Sigmoid colon (tissue), 7 donors: Measurements from ENCODE around the gene RYR3. TPM values are rescaled to one million over a fixed set of nuclear protein-coding genes. Genes with fewer than 3 reads are reported as not detected.

Source experiments
- DNase-seq: peaks from one replicate; pipeline ENCODE4 v3.0.0-alpha.2; 2019
- H3K27ac ChIP-seq, 4 donors: fragments of 200-600 bp; sonication (generic); one replicate each; pipeline ENCODE4 v1.5.1; 2016 to 2019; ENCODE audit warnings: mild to moderate bottlenecking in 1 of 4
- H3K27me3 ChIP-seq, 3 donors: fragments of 200-600 bp; sonication (generic); one replicate each; pipeline ENCODE4 v1.5.1; 2019; ENCODE audit warnings: mild to moderate bottlenecking in 1 of 3
- H3K36me3 ChIP-seq, 4 donors: fragments of 200-600 bp; sonication (generic); one replicate each; pipeline ENCODE4 v1.5.1; 2016 to 2019
- H3K4me1 ChIP-seq, 4 donors: fragments of 200-600 bp; sonication (generic); one replicate each; pipeline ENCODE4 v1.5.1; 2017 to 2019
- H3K4me3 ChIP-seq, 4 donors: fragments of 200-600 bp; sonication (generic); one replicate each; pipeline ENCODE4 v1.5.1; 2017 to 2019; ENCODE audit warnings: mild to moderate bottlenecking in 2 of 4, moderate library complexity in 1 of 4
- H3K9me3 ChIP-seq, 4 donors: fragments of 200-600 bp in 3 of 4; sonication (generic) in 3 of 4; one replicate each; pipeline versions ENCODE4 v1.5.1 to v1.6.1; 2013 to 2019
- CTCF ChIP-seq, 4 experiments: fragments of 450-650 bp in 3 of 4; fragments of 200-600 bp in 1 of 4; IDR thresholded peaks; one replicate each; pipeline ENCODE4 v1.5.1; 2016 to 2019; ENCODE audit warnings: antibody characterized with exemption in 4 of 4, mild to moderate bottlenecking in 3 of 4, moderate library complexity in 2 of 4
- EP300 ChIP-seq, 4 donors: sonication (generic); formaldehyde crosslinking; IDR thresholded peaks; one replicate each; pipeline ENCODE4 v1.6.1; 2017; ENCODE audit warnings: antibody characterized with exemption in 4 of 4
- POLR2A ChIP-seq, 2 donors: fragments of 450-650 bp; IDR thresholded peaks; one replicate each; pipeline ENCODE4 v1.6.1; 2016; ENCODE audit warnings: antibody characterized with exemption in 2 of 2, mild to moderate bottlenecking in 2 of 2, moderate library complexity in 2 of 2
- POLR2AphosphoS5 ChIP-seq, 4 donors: sonication (generic); formaldehyde crosslinking; IDR thresholded peaks; one replicate each; pipeline ENCODE4 v1.6.1; 2017; ENCODE audit warnings: antibody characterized with exemption in 4 of 4
- WGBS, 2 donors: extraction: QIAGEN DNeasy Blood & Tissue Kit; methylation state at CpG; one replicate each; pipeline ENCODE4 v1.1.7; 2013; 5-methylcytosine and 5-hydroxymethylcytosine counted together
- intact Hi-C: fragments of 100-400 bp; cut with DNase I; formaldehyde crosslinking; loops from one replicate; pipeline ENCODE4 v1.15.1; 2023
- polyA plus RNA-seq, 3 donors: library from polyadenylated mRNA; stranded (reverse); fragments of 200-250 nt; gene quantifications; one replicate each; pipeline ENCODE4 v1.2.3, GENCODE V29; 2013
- total RNA-seq, 4 donors: library from RNA; depleted of rRNA; stranded (reverse); fragments of >200 nt; gene quantifications; one replicate each; pipeline ENCODE4 v1.1.0, GENCODE V29; 2016
- donor health status: healthy with polysubstance abuse.
- donor health status: Bipolar disorder and iron deficiency.
- donor health status: healthy.

The RYR3 gene
- total and polyA plus RNA-seq, 7 donors, result 0.38 to 29.1 (median 10.5) TPM; not detected in 1

DNA sequence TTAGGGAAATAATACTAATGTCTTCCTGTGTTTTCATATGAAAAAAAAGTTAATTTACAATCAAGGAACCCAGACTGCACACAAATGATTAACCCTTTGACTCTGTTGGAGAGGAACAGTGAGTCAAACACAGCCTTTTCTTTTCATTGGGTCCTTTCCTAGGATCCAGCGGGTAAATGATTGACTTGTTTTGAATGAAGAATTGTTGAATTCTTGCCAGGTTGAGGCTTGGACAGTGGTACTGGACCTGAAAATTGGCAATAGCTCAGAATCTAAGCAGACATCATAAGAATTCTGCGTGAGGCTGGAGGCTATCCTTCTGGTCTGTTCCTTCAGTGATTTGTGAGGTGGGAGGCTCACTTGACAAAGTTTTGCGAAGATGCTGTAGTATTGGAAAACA lies 143.0 kb downstream of the RYR3 start:
- WGBS, 2 donors, result 82 to 86% methylated on average over 3 of the region's 3 CpGs
- no peak overlapping the region for H3K4me3 ChIP-seq
- no peak overlapping the region for H3K27ac ChIP-seq
- H3K4me1 ChIP-seq, result no peaks in the 10 kb centered on the region
- DNase-seq, result no peak
- TF ChIP-seq POLR2AphosphoS5 (IDR thresholded peaks at IDR 0.05) (no peak), EP300 (IDR thresholded peaks at IDR 0.05) (no peak), POLR2A (IDR thresholded peaks at IDR 0.05) (no peak), CTCF (IDR thresholded peaks at IDR 0.05) (no peak)
- H3K36me3 ChIP-seq, result no peaks in the 10 kb centered on the region
- intact Hi-C loops, result no loop called here
- H3K9me3 ChIP-seq, result no peaks in the 10 kb centered on the region
- H3K27me3 ChIP-seq, result no peaks in the 10 kb centered on the region

- H3K4me3 ChIP-seq, result no peak overlapping the region
- no peak for DNase-seq
- H3K4me1 ChIP-seq, result no peaks in the 10 kb centered on the region
- intact Hi-C loops, result no loop called here
- H3K27ac ChIP-seq, result no peak overlapping the region
- H3K36me3 ChIP-seq, result no peaks in the 10 kb centered on the region
- 93 to 94% methylated on average over 7 of the region's 7 CpGs for WGBS, 2 donors
- H3K27me3 ChIP-seq, result no peaks in the 10 kb centered on the region
- no peak for TF ChIP-seq CTCF (IDR thresholded peaks at IDR 0.05)
- H3K9me3 ChIP-seq, result no peaks in the 10 kb centered on the region
Measured at GRCh38 chr15:33454346-33454745, 143.6 kb downstream of the RYR3 start.

- no peak overlapping the region for H3K27ac ChIP-seq
- H3K9me3 ChIP-seq, result no peaks in the 10 kb centered on the region
- H3K27me3 ChIP-seq, result no peaks in the 10 kb centered on the region
- TF ChIP-seq CTCF (IDR thresholded peaks at IDR 0.05) (no peak), EP300 (IDR thresholded peaks at IDR 0.05) (no peak), POLR2A (IDR thresholded peaks at IDR 0.05) (no peak), POLR2AphosphoS5 (IDR thresholded peaks at IDR 0.05) (no peak)
- DNase-seq, result no peak
- H3K4me1 ChIP-seq, result no peaks in the 10 kb centered on the region
- intact Hi-C loops, result no loop called here
- 48 to 73% methylated on average over 4 of the region's 4 CpGs for WGBS, 2 donors
- H3K4me3 ChIP-seq, result no peak overlapping the region
- H3K36me3 ChIP-seq, result no peaks in the 10 kb centered on the region
Measured at GRCh38 chr15:33454996-33455395, 144.2 kb downstream of the RYR3 start.

DNA sequence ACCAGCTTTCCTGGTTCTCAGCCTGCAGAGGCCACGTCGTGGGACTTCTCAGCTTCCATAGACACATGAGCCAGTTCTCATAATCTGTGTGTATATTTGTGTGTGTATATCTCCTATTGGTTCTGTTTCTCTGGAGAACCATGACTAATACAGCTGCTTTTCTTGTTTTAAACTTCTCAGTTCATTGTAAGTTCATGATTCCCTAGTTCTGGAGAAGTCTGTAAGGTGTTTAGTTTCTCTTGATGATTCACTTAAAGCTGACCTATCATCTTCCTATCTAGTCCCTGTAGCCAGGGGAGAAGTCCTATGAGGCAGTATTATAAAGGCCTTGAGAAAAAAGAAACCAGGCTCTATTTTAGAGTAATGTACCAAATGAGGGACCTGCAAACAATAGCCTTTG lies 147.7 kb downstream of the RYR3 start:
- no peaks in the 10 kb centered on the region for H3K9me3 ChIP-seq
- H3K27ac ChIP-seq, result no peak overlapping the region
- TF ChIP-seq EP300 (IDR thresholded peaks at IDR 0.05) (no peak), CTCF (IDR thresholded peaks at IDR 0.05) (no peak), POLR2A (IDR thresholded peaks at IDR 0.05) (no peak), POLR2AphosphoS5 (IDR thresholded peaks at IDR 0.05) (no peak)
- no peak overlapping the region for H3K4me3 ChIP-seq
- no peaks in the 10 kb centered on the region for H3K36me3 ChIP-seq
- 79 to 87% methylated on average over 2 of the region's 2 CpGs for WGBS, 2 donors
- H3K27me3 ChIP-seq, result no peaks in the 10 kb centered on the region
- DNase-seq, result no peak
- H3K4me1 ChIP-seq, result no peaks in the 10 kb centered on the region
- intact Hi-C loops, result no loop called here

DNA sequence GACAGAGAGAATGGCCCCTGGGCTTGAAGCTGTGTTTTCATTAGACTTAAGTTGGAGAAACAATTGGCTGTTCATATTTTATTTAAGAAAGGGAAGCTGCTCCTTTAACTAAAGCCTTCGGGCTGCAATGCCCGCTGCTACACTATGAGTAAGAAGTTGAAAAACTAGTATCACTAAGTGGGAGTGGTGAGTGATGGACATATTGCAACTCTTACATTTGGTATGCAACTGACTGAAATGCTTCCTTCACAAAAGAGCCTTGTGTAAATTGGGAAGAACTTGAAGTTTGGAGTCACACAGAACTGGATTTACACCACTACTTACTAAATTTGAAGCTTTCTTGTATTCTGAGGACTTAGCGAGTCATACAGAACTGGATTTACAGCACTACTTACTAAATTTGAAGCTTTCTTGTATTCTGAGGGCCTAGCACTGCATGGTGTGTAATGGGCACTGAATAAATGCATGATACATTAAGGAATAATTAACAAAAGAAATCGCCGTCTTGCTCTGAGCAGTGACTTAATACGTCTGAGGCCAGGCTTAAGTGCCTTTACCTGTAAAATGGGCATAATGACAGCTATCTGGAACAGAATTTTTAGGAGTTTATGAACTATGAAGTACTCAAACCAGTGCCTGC lies 149.5 kb downstream of the RYR3 start:
- 84 to 92% methylated on average over 6 of the region's 6 CpGs for WGBS, 2 donors
- H3K4me1 ChIP-seq, result no peaks in the 10 kb centered on the region
- no peak for TF ChIP-seq CTCF (IDR thresholded peaks at IDR 0.05)
- TF ChIP-seq POLR2A (IDR thresholded peaks at IDR 0.05), result no peak
- TF ChIP-seq POLR2AphosphoS5 (IDR thresholded peaks at IDR 0.05), result no peak
- TF ChIP-seq EP300 (IDR thresholded peaks at IDR 0.05), result no peak

More for the DNA sequence above, 149.5 kb downstream of the RYR3 start:
- Histone ChIP-seq H3K9me3 (no peaks in the 10 kb centered on the region), H3K4me3 (no peak overlapping the region), H3K27ac (no peak overlapping the region), H3K36me3 (no peaks in the 10 kb centered on the region), H3K27me3 (no peaks in the 10 kb centered on the region)
- DNase-seq, result no peak
- intact Hi-C loops, result no loop called here
